LHCN-M2 (cell line): Measurements from ENCODE around the gene UNC13C. TPM values are rescaled to one million over a fixed set of nuclear protein-coding genes. Genes with fewer than 3 reads are reported as not detected.

Source experiments
- DNase-seq: peaks from one replicate; pipeline ENCODE4 v3.0.0-alpha.2; 2012; ENCODE audit warnings: low read depth
- total RNA-seq: library from RNA; depleted of rRNA; stranded (reverse); fragments of >200 nt; gene quantifications from 2 replicates; pipeline ENCODE4 v1.2.3, GENCODE V29; 2014

UNC13C gene
- total RNA-seq, 1 experiment from 2014 or later, result 0.11 TPM

DNA sequence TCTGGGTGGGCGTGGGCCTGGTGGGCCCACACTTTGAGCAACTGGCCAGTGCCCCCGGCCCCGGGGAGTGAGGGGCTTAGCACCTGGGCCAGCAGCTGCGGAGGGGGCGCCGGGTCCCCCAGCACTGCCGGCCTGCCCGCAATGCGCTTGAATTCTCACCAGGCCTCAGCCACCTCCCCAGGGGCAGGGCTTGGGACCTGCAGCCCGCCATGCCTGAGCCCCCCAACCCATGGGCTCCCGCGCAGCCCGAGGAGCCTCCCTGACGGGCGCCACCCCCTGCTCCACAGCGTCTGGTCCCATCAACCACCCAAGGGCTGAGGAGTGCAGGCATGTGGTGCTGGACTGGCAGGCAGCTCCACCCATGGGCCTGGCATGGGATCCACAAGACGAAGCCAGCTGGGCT lies 484.3 kb downstream of the UNC13C start:
- no peak for DNase-seq

DNA sequence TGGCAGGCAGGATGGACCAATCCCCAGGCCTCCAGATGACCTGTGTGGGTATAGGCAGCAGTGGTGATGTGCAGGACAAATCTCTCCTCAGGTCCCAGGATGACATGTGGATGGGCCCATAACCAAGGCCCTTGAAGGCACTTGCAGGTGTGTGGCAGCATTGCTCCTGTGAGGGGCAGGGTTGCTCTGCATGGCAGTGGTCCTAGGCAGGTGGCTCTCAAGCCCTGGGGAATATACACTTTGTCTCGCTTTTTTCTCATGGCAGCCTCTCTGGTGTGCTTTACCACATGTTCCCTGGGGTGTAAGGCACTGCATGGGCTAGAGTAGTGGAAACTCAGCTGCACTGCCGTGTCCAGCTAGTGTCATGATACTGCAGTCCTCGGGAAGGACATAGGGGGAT lies 503.6 kb downstream of the UNC13C start:
- no peak for DNase-seq

DNA sequence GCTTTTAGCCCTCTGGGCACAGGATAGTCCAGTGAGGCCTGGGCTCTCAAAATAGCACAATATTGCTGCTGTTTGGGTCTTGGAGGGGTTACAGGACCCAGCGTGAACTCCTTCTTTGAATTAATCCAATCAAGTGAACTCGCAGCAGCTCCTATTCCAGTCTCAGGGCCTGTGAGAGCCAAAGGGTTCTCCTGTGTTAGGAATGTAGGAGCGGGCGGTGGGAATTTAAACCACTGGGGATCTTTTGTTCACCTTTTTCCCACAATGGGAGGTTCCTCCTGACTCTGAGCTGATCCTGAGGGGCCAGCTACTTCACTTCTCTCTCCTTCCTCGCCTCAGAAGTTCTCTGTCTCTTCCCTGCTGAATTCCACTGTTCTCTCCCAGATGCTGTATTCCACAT lies 504.0 kb downstream of the UNC13C start:
- no peak for DNase-seq

DNA sequence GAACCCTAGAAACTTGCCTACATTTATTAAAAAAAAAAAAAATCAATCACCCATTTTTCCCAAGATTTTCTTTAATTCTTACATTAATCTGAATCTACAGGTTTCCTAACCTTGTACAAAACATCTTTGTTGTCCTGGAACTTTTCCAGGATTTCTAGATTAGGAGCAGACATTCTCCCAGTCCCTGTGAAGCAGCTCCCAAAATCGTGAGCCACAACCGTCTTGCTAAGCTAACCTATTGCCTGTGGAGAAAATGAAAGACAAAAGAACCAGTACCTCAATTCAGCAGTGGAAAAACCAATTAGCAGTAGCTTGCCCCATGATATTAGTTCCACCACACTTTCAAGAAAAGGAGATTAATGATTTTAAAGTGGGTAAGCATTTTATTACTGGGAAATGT lies 522.1 kb downstream of the UNC13C start:
- DNase-seq, result no peak

DNA sequence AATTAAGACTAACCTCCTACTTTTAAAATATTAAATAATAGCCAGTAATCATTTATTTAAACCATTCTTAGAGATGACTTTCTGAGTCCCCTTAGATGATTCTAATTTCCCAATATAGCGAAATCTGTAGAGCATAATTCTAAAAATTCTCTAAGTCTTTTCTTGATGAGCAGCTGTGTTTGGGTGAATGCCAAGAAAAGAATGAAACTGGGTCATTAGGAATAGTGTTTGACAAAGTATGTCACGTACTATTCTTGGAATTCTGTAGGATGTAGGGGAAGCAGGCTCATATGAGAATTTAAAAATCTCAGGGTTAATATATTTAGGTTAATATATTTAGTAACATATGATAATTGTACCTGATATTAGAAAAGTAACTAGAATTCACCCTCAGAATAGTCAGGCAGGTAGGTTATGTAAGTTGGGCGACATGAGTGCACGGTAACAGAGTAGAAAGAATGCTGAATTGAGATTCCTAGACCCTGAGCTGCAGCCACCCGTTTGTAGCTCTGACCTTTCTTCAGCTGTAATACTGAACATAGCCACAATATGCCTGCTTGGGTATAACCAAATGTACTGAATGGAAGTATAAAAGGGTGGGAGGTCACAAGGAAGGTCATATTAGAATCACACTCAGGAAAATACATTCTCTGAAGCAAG lies 524.3 kb downstream of the UNC13C start:
- DNase-seq, result no peak

DNA sequence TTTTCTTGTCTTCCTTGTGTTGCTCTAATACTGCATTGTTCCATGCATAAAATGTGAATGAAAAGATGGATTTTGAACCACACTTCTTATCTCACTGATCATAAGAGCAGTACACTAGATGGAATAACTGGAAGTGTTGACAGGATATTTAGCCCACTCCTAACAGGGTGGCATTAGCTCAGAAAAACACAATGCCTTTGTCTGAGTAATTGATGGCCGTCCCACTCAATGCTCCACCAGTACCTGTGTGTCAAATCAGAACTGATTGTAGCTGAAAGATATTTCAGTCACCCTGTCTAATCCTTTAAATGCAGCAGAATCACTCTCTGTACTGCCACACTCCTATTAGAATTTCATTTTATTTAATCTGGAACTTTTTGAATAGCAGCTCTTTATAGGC lies 526.5 kb downstream of the UNC13C start:
- no peak for DNase-seq

DNA sequence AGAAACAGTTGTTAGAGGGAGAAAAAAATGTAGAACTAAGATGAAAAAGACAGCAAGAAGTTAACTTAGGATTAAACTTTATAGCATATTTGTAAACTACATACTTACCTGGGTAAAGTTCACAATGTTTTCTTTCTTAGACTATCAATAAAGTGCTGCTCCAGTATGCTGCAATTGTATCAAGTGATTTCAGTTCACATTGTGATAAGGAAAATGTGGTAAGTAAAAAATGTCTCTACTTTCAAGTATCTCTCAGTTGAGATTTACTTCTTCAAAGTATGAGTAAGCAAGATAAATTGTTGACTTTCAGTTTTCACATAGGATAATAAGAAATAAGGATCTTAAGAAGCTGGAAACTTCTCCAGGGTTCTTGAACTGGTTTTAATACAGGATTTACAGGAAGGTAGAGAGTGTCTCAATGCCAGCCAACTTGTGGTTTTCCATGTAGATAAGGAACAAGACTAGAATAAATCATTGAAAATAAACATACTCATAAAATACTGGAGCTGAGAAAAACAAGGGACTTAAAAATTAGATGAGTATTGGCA lies 528.8 kb downstream of the UNC13C start:
- DNase-seq, result no peak

DNA sequence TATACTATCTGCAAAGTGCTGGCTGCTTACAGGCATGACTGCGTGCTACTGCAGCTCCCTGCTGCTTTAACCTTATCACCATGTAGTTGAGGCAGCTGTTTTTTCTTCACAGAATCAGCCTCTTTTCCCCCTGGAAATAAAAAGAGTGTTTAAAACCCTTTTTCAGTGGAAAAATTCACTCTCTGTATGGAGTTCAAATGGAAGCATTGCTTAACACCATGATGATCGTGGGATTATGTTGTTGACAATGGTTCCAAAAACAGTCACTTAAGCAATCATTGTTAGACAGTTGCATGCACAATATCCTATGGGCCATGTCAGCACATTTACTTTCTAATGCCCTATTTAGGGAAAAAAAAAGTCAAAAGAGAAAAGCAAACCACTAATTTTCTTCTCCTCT lies 536.4 kb downstream of the UNC13C start:
- no peak for DNase-seq

DNA sequence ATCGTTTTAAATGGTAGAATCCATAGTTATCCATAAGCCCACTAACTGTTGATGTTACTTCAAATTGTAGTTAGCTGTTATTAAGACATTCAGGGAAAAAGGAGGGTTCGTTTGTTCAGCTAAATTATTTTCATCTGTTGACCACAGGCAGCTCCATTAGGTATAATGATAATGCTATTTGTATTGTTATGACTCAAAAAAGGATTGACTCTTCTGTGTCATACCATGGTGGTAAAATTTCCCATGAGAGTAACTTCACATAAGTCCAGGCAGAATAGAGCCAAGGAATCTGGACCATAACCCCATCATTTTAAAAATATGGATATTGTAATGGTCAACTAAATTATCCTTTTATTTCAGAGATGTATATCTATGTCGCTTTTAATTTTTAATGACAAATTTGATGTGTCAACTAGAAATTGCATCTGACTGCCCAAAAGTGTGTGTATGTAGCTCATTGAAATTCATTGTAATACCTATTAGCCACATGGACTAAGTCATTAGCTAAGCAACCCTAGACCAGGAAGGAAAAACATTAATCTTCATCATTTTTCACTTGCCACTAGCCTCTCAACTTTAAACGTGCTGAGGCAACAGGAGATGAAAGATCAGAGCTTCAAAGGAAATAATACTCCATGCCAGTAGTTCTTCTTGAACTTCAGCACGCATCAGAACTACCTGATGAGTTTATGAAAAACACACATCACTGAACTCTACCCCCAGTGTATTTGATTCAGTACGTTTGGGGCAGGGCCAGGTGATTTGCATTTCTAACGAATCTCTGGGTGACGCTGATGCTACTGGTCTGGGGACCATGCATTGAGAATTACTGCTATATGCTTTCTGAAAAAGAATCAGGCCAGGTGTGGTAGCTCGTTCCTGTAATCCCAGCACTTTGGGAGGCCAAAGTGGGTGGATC lies 537.7 kb downstream of the UNC13C start:
- no peak for DNase-seq

DNA sequence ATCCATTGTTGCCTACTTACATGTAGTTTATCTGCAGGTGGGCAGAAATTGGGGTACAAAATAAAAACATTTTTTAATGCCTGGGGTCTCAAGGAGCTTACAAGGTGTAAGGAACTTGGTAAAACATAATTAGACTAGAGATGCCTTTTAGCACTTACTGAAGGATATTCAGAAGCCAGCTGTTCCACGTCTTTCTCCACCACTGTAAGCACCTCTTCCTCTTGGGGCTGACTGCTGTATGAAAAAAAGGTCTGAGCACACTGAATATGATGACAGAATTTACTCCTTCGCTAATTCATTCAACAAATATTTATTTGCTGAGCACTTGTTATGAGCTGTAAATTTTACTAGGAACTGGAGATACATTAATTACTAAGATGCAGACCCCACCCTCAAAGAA lies 539.1 kb downstream of the UNC13C start:
- no peak for DNase-seq

DNA sequence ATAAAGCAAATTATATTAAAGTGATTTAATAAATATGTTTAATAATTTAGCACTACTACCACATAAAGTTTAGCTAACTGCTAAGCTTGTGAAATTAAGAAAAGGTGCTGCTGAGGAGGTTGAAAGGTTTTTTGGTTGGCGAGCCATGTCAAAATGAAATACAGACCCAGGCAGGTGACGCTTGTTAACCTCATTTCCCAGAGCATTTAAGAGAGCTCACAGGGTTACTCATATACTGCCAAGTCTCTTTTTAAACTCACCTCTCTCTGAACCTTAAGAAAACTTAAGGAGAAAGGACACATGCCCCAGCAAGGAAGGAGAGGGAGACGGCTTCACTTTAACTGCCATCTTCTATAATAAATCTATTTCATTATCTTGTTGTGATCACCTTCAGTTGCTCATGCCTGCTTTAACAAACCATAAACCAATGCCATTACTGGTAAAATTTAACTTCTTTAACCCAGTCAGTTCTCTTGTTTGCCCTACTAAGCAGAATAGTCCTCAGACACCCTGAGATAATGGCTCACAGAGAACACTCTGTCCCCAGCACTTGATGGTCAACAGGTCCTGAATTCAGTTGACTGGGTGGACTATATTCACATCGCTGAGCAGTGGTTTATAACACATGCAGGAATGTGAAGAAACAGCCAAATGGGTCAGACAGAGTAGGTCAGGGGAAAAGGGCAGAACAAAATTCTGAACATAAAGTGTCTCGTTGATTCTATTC lies 540.1 kb downstream of the UNC13C start:
- no peak for DNase-seq

DNA sequence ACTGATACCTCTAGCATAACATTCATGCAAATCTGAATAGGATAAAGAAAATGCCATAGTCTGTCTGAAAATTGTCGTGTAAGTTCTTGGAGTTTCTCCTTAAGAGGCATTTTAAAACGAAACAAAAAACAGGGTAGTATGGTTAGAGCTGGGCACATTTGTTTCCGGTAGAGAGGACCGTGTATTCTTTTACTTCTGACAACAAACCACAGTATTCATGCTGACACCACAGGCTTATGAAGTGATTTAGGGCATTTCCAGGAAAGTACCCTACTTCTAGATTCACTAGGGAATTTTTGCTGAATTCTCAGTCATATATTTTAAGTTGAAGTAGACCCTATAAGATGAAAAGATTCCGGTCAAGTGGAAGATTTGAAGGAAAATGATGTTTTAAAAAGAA lies 541.3 kb downstream of the UNC13C start:
- DNase-seq, result no peak

DNA sequence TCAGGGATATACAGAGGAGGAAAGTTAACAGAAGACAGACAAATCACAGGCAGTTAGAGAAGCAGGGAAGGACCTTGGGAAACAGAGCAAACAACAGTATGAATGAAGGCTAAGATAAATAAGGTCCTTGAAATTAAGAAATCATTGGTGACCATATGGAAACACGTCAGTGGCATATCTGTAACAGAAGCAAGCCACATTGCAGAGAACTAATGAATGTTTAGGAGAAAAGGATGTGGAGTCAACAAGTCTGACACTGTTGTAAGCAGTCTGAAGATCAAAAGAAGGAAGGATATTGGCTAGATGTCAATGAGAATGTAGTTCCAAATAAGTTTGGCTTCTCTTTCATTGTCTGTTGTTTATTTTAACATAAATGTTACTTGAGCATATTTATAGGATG lies 542.4 kb downstream of the UNC13C start:
- DNase-seq, result no peak

DNA sequence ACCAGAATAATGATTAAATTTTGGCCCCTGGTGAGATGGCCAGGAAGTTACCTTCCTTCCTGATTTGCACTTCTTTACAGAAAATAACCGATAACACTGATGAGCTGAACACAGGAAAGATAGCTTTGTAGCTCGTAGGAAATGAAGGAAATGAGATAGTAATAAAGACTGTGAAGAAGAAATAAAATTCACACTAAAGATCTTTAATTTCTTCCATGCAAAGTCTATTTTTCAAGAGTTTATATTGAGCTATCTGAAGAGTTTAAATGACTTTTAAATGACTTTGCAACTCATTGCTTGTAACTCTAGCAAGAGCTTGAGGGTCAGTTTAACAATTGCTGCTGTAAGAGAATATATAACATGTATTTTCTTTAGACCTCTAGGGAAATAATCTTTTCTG lies 543.0 kb downstream of the UNC13C start:
- no peak for DNase-seq

DNA sequence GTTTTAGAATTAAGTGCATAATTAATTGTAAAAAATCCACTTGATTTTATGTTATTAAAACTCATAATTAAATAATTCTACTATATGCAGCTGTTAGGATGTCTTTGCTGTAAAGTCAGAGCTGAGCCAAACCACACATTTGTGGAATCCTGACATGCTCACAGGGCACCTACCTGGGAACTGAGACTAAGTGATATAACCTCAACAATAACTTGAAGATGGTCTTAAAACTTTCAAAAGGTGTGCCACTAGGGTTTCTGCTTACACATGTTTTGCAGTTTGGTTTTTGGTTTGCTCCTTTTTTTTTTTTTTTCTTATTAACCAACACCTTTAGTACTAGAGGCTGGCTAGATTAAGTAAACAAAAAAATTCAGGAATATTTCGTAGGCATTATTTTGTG lies 549.8 kb downstream of the UNC13C start:
- DNase-seq, result no peak

DNA sequence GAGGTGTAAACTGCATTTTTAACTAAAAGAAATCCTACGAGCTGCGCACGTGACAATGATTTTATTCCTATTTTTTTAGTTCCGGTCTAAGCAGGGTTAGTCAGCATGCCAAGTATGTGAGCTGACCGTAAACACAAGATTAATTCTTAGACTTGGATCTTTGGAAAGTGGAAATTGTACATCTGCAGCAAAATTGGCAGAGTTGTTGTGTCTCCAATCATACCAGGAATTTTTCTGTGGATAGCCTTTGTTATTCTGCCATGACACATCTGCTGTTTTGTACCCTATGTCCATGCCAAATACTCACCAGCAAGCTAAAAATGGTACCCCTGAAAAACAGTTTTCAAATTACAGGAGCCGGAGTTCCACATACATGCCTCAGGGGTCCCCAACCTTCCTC lies 562.5 kb downstream of the UNC13C start:
- peak; percentile 1 for DNase-seq

DNA sequence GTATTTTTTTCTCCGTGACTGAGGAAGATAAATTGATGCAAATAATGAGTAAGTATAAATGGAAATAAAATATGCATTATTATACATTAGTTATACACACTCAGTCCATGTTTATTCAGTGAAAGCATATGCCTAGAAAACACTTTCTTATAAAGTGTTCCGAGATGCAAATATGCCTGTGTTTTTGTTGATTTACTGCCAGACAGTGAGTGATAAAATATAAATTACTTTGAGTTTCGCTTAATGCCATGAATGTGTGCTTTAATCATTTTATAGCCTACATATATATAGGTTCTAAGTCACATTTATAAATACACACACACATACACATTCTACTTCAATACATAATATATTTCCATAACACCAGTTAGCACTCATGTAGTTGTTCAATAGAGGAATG lies 569.2 kb downstream of the UNC13C start:
- no peak for DNase-seq

DNA sequence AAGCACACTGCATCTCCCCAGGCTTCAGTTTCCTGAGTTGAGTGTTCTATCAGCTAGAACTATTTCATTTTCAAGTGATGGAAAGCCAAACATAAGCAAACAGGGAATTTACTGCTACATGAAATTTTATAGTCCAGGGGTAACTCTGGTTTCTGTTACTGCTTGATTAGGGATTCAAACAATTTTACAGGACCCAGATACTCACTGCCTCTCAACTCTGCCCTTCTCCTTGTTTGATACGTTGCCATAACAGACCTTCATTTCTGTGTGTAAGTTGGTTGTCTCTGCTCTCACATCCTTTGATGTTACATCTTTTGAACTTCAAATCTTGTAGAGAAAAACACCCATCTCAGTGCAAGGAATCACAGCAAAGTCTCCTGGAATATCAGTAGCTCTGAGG lies 572.7 kb downstream of the UNC13C start:
- no peak for DNase-seq

DNA sequence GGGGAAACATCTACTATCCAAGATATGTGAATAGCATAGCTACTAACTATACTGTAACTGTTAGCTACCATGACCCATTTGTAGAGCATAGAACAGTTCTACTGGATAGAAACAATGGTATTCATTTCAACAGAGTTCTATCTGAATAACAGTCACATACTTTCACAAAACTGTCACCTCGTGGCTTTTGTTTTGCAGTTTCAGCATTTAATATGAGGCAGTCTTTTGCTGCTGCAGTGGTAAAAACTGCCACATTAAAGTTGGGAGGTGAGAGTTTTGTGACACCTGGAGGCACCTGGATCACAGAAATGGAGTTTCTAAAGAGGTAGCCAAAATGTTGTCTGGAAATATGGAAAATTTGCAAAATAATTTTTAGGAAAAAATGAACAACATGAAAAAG lies 578.0 kb downstream of the UNC13C start:
- DNase-seq, result no peak

DNA sequence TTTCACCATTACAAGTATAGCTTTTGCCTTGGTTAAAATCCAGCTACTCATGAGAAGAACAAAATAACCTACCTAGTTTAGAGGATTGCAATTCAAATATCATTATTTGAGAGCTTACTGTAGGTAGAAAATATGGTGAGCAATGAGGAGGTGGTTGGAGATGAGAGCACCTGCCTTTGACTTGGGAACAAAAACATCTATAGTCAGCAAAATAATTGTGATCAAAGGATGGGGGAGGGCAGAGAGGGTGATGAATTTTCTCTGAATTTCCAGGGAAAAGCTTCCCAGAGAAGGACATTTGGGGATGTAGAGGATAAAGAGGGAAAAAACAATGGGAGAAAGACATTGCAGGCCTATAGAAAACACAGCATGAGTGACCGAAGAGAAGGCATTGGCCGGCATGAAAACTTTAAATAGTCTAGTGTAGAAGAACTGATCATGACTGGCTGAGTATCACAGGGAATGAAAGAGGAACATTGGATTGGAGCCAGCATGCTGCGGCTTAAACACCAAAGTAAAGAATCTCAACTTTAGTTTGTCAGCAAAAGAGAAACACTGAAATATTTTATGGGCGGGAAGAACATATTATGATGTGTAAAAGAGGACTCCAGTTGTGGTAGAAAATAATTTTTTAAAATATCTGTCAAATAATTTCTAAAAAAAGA lies 581.3 kb downstream of the UNC13C start:
- no peak for DNase-seq

DNA sequence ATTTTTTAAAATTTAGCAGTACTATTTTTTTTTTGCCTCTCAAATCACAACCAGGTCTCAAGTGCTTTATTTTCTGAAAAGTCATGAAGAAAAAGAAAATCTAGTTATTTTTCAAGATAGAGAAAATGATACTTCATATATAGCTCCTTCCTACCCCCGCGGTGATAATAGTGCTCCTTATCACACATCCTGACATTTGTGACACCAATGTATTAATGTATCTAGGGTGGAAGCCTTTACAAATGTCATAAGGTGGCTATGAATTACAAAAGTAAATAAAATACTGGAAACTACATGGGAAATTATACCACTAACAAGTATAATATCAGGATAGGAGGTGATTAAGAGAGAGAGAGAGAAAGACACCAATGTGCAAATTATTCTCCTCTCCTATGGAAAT lies 582.2 kb downstream of the UNC13C start:
- DNase-seq, result no peak

DNA sequence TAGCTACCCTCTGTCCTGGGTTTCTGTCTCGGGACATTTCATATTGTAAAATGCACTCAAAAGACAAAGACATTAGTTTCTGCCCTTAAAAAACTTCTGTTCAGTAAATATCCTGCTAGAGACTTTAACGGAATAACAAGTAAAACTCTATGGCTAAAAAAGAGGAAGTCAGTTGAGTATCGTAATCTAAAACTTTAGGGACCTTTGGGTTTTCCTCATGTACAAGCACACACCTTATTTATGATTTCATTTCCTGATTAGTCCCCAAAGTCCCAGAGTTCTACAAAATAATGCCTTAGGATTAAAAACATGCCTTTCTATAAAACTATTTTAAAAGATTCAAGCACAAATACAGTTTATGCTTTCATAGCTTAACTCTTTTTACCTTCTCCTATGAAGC lies 585.9 kb downstream of the UNC13C start:
- no peak for DNase-seq
